Measurements from ENCODE around the gene ZNF580. TPM values are rescaled to one million over a fixed set of nuclear protein-coding genes. Genes with fewer than 3 reads are reported as not detected.

The ZNF580 gene
- total and polyA plus RNA-seq, 2 of the 8 experiments (the other 6 are each of a cell fraction or from before 2014, with no cell fraction given), result 12.0 to 24.6 TPM

DNA sequence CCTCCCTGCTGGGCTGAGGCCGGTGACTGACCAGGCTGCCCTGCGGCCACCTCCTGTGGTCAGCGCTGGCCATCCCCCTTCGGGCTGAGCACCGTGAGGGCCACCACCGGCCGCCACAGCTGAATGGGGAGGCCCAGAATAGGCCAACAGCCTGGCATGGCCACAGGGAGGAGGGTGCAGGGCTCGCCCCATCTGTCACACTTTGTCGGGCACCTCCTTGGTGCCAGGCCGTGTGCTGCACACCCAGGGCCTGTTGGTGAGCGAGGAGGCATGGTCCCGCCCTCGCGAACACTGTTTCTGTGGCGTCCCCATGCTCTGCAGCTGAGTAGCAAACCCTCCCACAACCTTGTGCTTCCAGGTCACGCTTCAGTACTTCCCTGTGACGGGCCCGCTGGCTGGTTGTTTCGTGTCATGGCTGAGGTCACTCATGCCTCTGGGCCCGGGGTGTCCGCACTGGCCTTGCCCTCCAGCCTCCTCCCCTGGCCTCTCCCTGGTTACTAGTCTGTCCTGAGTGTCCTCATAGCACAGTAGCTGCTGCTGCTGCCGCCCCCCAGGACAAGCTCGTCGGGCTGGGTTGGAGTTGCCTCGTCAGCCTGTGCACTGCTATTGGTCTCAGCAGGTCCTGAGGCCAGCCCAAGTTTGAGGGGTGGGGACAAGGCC, 49.4 kb downstream of the ZNF580 start:
- Histone ChIP-seq H2AK5ac (ENCODE audit: low read depth, low read length) (no peak overlapping the region), H3K4me1 (replicated peaks in 1 of 4; ENCODE audit: control insufficient read depth in 3 of 4, insufficient read depth in 4 of 4, low read length in 3 of 4) (no peaks in the 10 kb centered on the region), H4K91ac (replicated peaks; ENCODE audit: insufficient read length, low read length) (no peak overlapping the region), H3K23ac (ENCODE audit: insufficient read length) (no peak overlapping the region), H3K4me3 (ENCODE audit: extremely low read depth in 1 of 4, insufficient read depth in 2 of 4, low read depth in 3 of 4, low read length in 4 of 4) (no peak overlapping the region), H3K23me2 (ENCODE audit: low read depth, low read length) (no peaks in the 10 kb centered on the region), H4K20me1 (replicated peaks in 1 of 2; ENCODE audit: control insufficient read depth in 1 of 2, insufficient read depth in 2 of 2, low read length in 2 of 2) (peaks cover 1 to 31% of the 10 kb centered on the region in 2 experiments), H3K56ac (replicated peaks; ENCODE audit: insufficient read length, low read depth, low read length) (no peak overlapping the region), H3K18ac (ENCODE audit: extremely low read depth, low read length) (no peak overlapping the region), H3K79me1 (ENCODE audit: low read depth, low read length) (peaks cover 3% of the 10 kb centered on the region), H4K8ac (ENCODE audit: extremely low read depth, insufficient read depth, low read length) (no peak overlapping the region), H2BK120ac (replicated peaks; ENCODE audit: low read depth, low read length) (no peak overlapping the region), H3K27me3 (replicated peaks in 1 of 4; ENCODE audit: control insufficient read depth in 3 of 4, extremely low read depth in 1 of 4, insufficient read depth in 3 of 4, low read length in 3 of 4) (no peaks in the 10 kb centered on the region; a peak in 1 of 7 replicates), H2BK15ac (ENCODE audit: low read length) (no peak overlapping the region), H3K79me2 (ENCODE audit: control insufficient read depth in 1 of 2, insufficient read depth in 2 of 2, low read length in 2 of 2) (peaks cover 0 to 5% of the 10 kb centered on the region in 2 experiments; a peak in 1 of 4 replicates), H3K27ac (ENCODE audit: low read depth, low read length) (no peak overlapping the region), H3K4ac (replicated peaks; ENCODE audit: insufficient read length, low read depth, low read length) (no peak overlapping the region), H3K4me2 (ENCODE audit: insufficient read depth in 1 of 2, low read depth in 2 of 2, low read length in 2 of 2) (no peak overlapping the region), H2BK5ac (ENCODE audit: low read depth, low read length) (no peak overlapping the region), H3K9ac (replicated peaks in 1 of 4; ENCODE audit: extremely low read depth in 1 of 4, low read depth in 3 of 4, low read length in 3 of 4) (no peak overlapping the region), H2BK12ac (ENCODE audit: low read depth, low read length) (no peak overlapping the region), H3K14ac (ENCODE audit: insufficient read length) (no peak overlapping the region), H2AFZ (ENCODE audit: low read length) (no peak overlapping the region), H3K9me3 (ENCODE audit: insufficient read depth in 2 of 2, low read depth in 1 of 2, low read length in 1 of 2) (no peaks in the 10 kb centered on the region), H3K36me3 (ENCODE audit: control insufficient read depth in 2 of 4, insufficient read depth in 4 of 4, low read length in 3 of 4) (peaks cover 2 to 57% (median 18%) of the 10 kb centered on the region in 4 experiments; a peak in 6 of 8 replicates), H4K5ac (ENCODE audit: insufficient read length, low read depth, low read length) (no peak overlapping the region), H2BK20ac (ENCODE audit: low read length) (no peak overlapping the region)
- POLR2A ChIA-PET (ENCODE audit: partially characterized antibody), result interaction anchor here (1.9 kb wide), 1 partner anchor 13 kb away, joined by 6 read pairs; no protein-coding TSS in a partner anchor
- WGBS, 2 experiments (ENCODE audit: extremely low coverage in 1 of 2, insufficient coverage in 1 of 2, insufficient read length in 1 of 2, insufficient replicate concordance in 2 of 2, low coverage in 1 of 2, low lambda C conversion rate in 2 of 2, missing lambda C conversion rate in 1 of 2), result 97% methylated on average over 19 of the region's 25 CpGs; no CpG with 5 or more reads in 1 of the 2 experiments
- CTCF ChIA-PET (ENCODE audit: partially characterized antibody), result interaction anchor here (0.5 kb wide), 1 partner anchor 647 kb away, joined by 4 read pairs; no protein-coding TSS in a partner anchor
- FAIRE-seq, result no peak
- DNase-seq (ENCODE audit: low read depth in 1 of 2, low spot score in 2 of 2), result no peak
- TF ChIP-seq BRCA1 (IDR thresholded peaks at IDR 0.05; ENCODE audit: low read depth, low read length), result no peak

All from H1 (cell line).